GM23248 (cell line): ENCODE measurements around the gene NDUFB11. TPM values are rescaled to one million over a fixed set of nuclear protein-coding genes. Genes with fewer than 3 reads are reported as not detected.
"Not testable (repeated sequence)": the region's sequence is repeated elsewhere in the genome, so short reads cannot be mapped to it uniquely, and the experiment has no call there.

ENCODE experiments used
- DNase-seq: peaks from one replicate; pipeline ENCODE4 v3.0.0-alpha.2; 2015
- H2AFZ ChIP-seq: fragments of 200-600 bp; sonication (generic); 2 replicates; pipeline ENCODE4 v1.6.1; 2016; ENCODE audit warnings: antibody characterized with exemption
- H3F3A ChIP-seq: fragments of 200-600 bp; sonication (generic); 2 replicates; pipeline ENCODE4 v1.6.1; 2016; ENCODE audit warnings: mild to moderate bottlenecking, antibody characterized with exemption, mixed run types; ENCODE audit not compliant: insufficient read depth
- H3K27ac ChIP-seq: fragments of 200-600 bp; sonication (generic); 2 replicates; pipeline ENCODE4 v1.5.1; 2016; ENCODE audit warnings: mild to moderate bottlenecking
- H3K27me3 ChIP-seq: fragments of 200-600 bp; sonication (generic); replicated peaks from 2 replicates; pipeline ENCODE4 v1.6.1; 2016; ENCODE audit warnings: mild to moderate bottlenecking; ENCODE audit not compliant: insufficient read depth
- H3K36me3 ChIP-seq: fragments of 200-600 bp; sonication (generic); 2 replicates; pipeline ENCODE4 v1.6.1; 2016; ENCODE audit warnings: low read depth, mild to moderate bottlenecking
- H3K4me1 ChIP-seq: fragments of 200-600 bp; sonication (generic); 2 replicates; pipeline ENCODE4 v1.6.1; 2016; ENCODE audit warnings: mild to moderate bottlenecking; ENCODE audit not compliant: insufficient read depth
- H3K4me2 ChIP-seq: fragments of 200-600 bp; sonication (generic); one replicate; pipeline ENCODE4 v1.6.1; 2016; ENCODE audit warnings: mild to moderate bottlenecking; ENCODE audit not compliant: unreplicated experiment
- H3K4me3 ChIP-seq: fragments of 200-600 bp; sonication (generic); 2 replicates; pipeline ENCODE4 v1.5.1; 2016; ENCODE audit warnings: mild to moderate bottlenecking
- H3K79me2 ChIP-seq: fragments of 200-600 bp; sonication (generic); 2 replicates; pipeline ENCODE4 v1.6.1; 2016; ENCODE audit warnings: mild to moderate bottlenecking; ENCODE audit not compliant: insufficient read depth
- H3K9ac ChIP-seq: fragments of 200-600 bp; sonication (generic); 2 replicates; pipeline ENCODE4 v1.6.1; 2016; ENCODE audit warnings: mild to moderate bottlenecking
- H3K9me2 ChIP-seq: fragments of 200-600 bp; sonication (generic); 2 replicates; pipeline ENCODE4 v1.6.1; 2016; ENCODE audit warnings: mixed run types, mild to moderate bottlenecking, moderate library complexity; ENCODE audit not compliant: insufficient read depth
- H3K9me3 ChIP-seq: fragments of 200-600 bp; sonication (generic); one replicate; pipeline ENCODE4 v1.6.1; 2017; ENCODE audit warnings: low read depth
- H4K20me1 ChIP-seq: fragments of 200-600 bp; sonication (generic); 2 replicates; pipeline ENCODE4 v1.6.0; 2016; ENCODE audit not compliant: insufficient read depth
- EZH2 ChIP-seq: fragments of 200-600 bp; sonication (generic); IDR thresholded peaks from 2 replicates; pipeline ENCODE4 v1.6.1; 2018; ENCODE audit warnings: antibody characterized with exemption, mild to moderate bottlenecking; ENCODE audit not compliant: insufficient read depth, poor library complexity, severe bottlenecking
- EZH2phosphoT487 ChIP-seq: fragments of 200-600 bp; sonication (generic); IDR thresholded peaks from 2 replicates; pipeline ENCODE4 v1.6.1; 2018; ENCODE audit warnings: antibody characterized with exemption, moderate library complexity, mild to moderate bottlenecking, low read depth; ENCODE audit not compliant: insufficient read depth
- WGBS, 2 experiments: methylation state at CpG; one replicate each; pipeline ENCODE4 v1.1.6; 2015 to 2017; ENCODE audit warnings: low lambda C conversion rate in 2 of 2, low coverage in 1 of 2; ENCODE audit errors: missing lambda C conversion rate in 2 of 2; 5-methylcytosine and 5-hydroxymethylcytosine counted together
- in situ Hi-C: fragments of 300-500 bp; cut with MboI; formaldehyde crosslinking; loops from 2 replicates; pipeline ENCODE4 v1.15.0; 2020
- polyA plus RNA-seq: library from polyadenylated mRNA; unstranded; fragments of >200 nt; fragmentation: Nextera tagmentation; extraction: Ambion mirVana; gene quantifications from 2 replicates; pipeline ENCODE4 v1.2.1, GENCODE V29; 2016
- total RNA-seq: library from RNA; depleted of rRNA; stranded (reverse); fragments of >200 nt; shearing (Covaris generic); gene quantifications from 2 replicates; pipeline ENCODE4 v1.2.3, GENCODE V29; 2014

The NDUFB11 gene
- total and polyA plus RNA-seq, 2 experiments from 2014 or later = 41.7 to 125 TPM

DNA sequence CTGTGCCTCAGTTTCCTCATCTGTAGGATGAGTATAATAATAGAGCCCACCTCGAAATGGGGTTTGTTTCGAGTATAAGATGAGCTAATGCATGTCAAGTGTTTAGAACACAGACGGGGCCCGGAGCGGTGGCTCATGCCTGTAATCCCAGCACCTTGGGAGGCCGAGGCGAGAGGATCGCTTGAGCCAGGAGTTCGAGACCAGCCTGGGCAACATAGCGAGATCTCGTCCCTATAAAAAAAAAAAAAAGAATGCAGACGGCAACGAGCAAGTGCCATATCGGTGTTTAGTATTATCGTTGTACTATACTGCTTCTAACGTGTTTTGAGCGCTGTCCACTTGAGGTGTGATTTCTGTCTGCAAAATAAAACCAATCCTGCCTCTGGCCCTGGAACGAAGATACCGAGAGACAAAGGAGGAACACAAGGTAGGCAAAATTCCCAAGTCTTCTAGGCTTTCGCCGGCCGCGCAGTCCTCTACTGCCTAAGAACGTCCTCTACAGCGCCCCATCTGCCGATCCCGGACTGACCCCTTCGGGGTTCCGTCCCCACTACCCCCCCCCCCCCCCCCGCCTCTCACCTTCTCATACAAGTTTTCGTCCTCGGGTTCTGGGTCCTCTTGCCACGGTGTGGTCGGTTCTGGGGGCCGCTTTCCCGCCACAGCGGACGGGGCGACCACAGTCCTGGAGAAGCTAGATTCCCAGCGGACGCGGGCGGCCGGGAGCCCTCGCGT is 442 bp downstream of the NDUFB11 start:
- Histone ChIP-seq H3K4me3 (peak overlapping the region; percentile 97), H3F3A (no peaks in the 10 kb centered on the region), H3K9me2 (no peaks in the 10 kb centered on the region), H4K20me1 (no peaks in the 10 kb centered on the region; the same call in 1 of the 2 replicates), H3K79me2 (peaks cover 47% of the 10 kb centered on the region), H3K9me3 (no peaks in the 10 kb centered on the region), H3K4me2 (peak overlapping the region; percentile 90), H3K9ac (peak overlapping the region; percentile 100), H3K36me3 (no peaks in the 10 kb centered on the region), H3K4me1 (no peaks in the 10 kb centered on the region; the same call in none of the 2 replicates), H2AFZ (peak overlapping the region; percentile 68), H3K27ac (peak overlapping the region; percentile 91), H3K27me3 (no peaks in the 10 kb centered on the region)
- TF ChIP-seq EZH2 (no peak), EZH2phosphoT487 (no peak)
- DNase-seq = peak; percentile 60
- in situ Hi-C loops = no loop called here
- 3 to 12% methylated on average over 16 to 32 of the region's 46 CpGs for whole genome bisulfite sequencing, 2 experiments

DNA sequence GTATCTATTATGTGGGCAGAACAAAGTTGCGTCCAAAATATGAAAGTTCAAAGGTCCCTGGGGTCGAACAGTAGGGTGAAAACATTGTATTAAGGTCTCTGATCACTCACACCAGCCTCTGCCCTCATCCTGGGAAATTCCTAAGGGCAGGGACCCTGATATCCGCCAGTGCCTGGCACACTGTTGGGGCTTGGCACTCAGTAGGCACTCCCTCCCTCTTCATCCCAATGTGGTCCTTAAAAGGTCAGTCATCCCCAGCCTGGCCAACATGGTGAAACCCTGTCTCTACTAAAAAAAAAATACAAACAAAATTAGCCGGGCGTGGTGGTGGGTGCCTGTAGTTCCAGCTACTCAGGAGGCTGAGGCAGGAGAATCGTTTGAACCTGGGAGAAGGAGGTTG is 6.3 kb downstream of the NDUFB11 start:
- Histone ChIP-seq H2AFZ (no peak overlapping the region), H3K27me3 (no peaks in the 10 kb centered on the region), H3K36me3 (no peaks in the 10 kb centered on the region), H3F3A (no peaks in the 10 kb centered on the region), H3K79me2 (peaks cover under 1% of the 10 kb centered on the region; the same call in 1 of the 2 replicates), H3K4me3 (no peak overlapping the region), H3K9me2 (no peaks in the 10 kb centered on the region), H4K20me1 (no peaks in the 10 kb centered on the region), H3K27ac (no peak overlapping the region), H3K4me2 (no peak overlapping the region), H3K4me1 (no peaks in the 10 kb centered on the region; the same call in 1 of the 2 replicates), H3K9me3 (no peaks in the 10 kb centered on the region), H3K9ac (no peak overlapping the region)
- in situ Hi-C loops = no loop called here
- WGBS, 2 experiments = 86 to 92% methylated on average over 6 of the region's 6 CpGs
- no peak for DNase-seq
- TF ChIP-seq EZH2phosphoT487 (no peak), EZH2 (no peak)

DNA sequence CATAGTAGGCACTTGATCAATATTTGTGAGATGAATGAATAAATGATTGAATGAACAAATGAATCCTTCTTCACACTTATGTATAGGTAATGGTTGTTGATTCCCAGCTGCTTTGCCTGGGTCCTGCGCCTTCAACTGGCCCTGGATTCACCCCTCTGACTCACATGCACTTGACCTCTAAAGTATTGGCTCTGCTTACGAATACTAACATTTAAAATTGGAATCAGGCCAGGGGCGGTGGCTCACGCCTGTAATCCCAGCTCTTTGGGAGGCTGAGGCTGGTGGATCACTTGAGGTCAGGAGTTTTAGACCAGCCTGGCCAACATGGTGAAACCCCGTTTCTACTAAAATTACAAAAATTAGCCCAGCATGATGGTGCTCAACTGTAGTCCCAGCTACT is 8.9 kb downstream of the NDUFB11 start:
- in situ Hi-C loops, H2AFZ ChIP-seq, H3K4me2 ChIP-seq, H3K36me3 ChIP-seq, H3K27me3 ChIP-seq, H3K79me2 ChIP-seq, H3K4me1 ChIP-seq, H3K27ac ChIP-seq, H4K20me1 ChIP-seq, H3K9me2 ChIP-seq, H3K4me3 ChIP-seq, H3K9me3 ChIP-seq, H3K9ac ChIP-seq, H3F3A ChIP-seq: not testable (repeated sequence)
- DNase-seq = peak; percentile 65
- 17 to 26% methylated on average over 5 of the region's 5 CpGs for WGBS, 2 experiments

DNA sequence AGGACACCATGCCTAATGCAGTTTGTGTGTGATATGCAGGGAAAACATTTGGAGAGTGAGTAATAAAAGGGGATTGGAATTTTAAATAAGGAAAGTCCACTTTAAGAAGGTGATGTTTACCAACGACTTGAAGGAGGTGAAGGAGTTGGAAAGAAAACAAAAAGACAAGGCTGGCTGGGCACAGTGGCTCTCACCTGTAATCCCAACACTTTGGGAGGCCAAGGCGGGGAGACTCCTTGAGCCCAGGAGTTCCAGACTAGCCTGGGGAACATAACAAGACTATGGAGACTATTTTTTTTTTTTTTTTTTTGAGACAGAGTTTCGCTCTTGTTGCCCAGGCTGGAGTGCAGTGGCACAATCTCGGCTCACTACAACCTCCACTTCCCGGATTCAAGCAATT is 11.0 kb downstream of the NDUFB11 start:
- Histone ChIP-seq H3K27ac (no peak overlapping the region), H3K79me2 (peaks cover 16% of the 10 kb centered on the region; the same call in 1 of the 2 replicates), H4K20me1 (no peaks in the 10 kb centered on the region), H3K9me2 (no peaks in the 10 kb centered on the region), H3F3A (no peaks in the 10 kb centered on the region), H3K9me3 (no peaks in the 10 kb centered on the region), H3K27me3 (no peaks in the 10 kb centered on the region), H3K4me1 (no peaks in the 10 kb centered on the region), H3K9ac (no peak overlapping the region), H3K4me3 (no peak overlapping the region), H2AFZ (no peak overlapping the region), H3K4me2 (no peak overlapping the region), H3K36me3 (no peaks in the 10 kb centered on the region)
- TF ChIP-seq EZH2phosphoT487 = no peak
- no peak for TF ChIP-seq EZH2
- in situ Hi-C loops = no loop called here
- 48 to 76% methylated on average over 2 to 4 of the region's 5 CpGs for WGBS, 2 experiments
- DNase-seq = no peak
